H1 (cell line): Measurements from ENCODE around the gene ALK. TPM values are rescaled to one million over a fixed set of nuclear protein-coding genes. Genes with fewer than 3 reads are reported as not detected.

ENCODE experiments used
- CTCF ChIA-PET: fragments of 300-600 bp; sonication (Branson Sonifier 250); formaldehyde crosslinking; loops from one replicate; lab custom pipeline; 2021; ENCODE audit not compliant: partially characterized antibody; lab: Charles Lee
- POLR2A ChIA-PET: fragments of 300-600 bp; sonication (Branson Sonifier 250); formaldehyde crosslinking; loops from one replicate; lab custom pipeline; 2021; ENCODE audit warnings: inconsistent platforms; ENCODE audit not compliant: partially characterized antibody; lab: Charles Lee
- DNase-seq, 2 experiments: peaks; one replicate each; pipeline versions ENCODE4 v3.0.0 to v3.0.0-alpha.2; 2010 to 2022; ENCODE audit warnings: low spot score in 2 of 2, low read depth in 1 of 2, mixed read lengths in 1 of 2
- FAIRE-seq: peaks from 2 replicates; lab custom pipeline; 2011; peaks lifted over from hg19 to GRCh38; lab: Jason Lieb, UNC
- H2AFZ ChIP-seq: 2 replicates; pipeline ENCODE4 v1.8.1; 2012; ENCODE audit warnings: low read length, inconsistent platforms
- H2AK5ac ChIP-seq: 2 replicates; pipeline ENCODE4 v1.6.1; 2013; ENCODE audit warnings: low read depth, low read length
- H2BK120ac ChIP-seq: replicated peaks from 2 replicates; pipeline ENCODE3; 2013; ENCODE audit warnings: low read depth, low read length, inconsistent platforms
- H2BK12ac ChIP-seq: 2 replicates; pipeline ENCODE4 v1.6.1; 2013; ENCODE audit warnings: low read depth, low read length
- H2BK15ac ChIP-seq: 2 replicates; pipeline ENCODE4 v1.6.1; 2013; ENCODE audit warnings: low read length
- H2BK20ac ChIP-seq: 2 replicates; pipeline ENCODE4 v1.6.1; 2013; ENCODE audit warnings: low read length
- H2BK5ac ChIP-seq: 2 replicates; pipeline ENCODE4 v1.6.1; 2013; ENCODE audit warnings: low read depth, low read length
- H3K14ac ChIP-seq: 2 replicates; pipeline ENCODE4 v1.6.1; 2013; ENCODE audit warnings: inconsistent platforms; ENCODE audit not compliant: insufficient read length
- H3K18ac ChIP-seq: 2 replicates; pipeline ENCODE4 v1.6.1; 2013; ENCODE audit warnings: low read length; ENCODE audit errors: extremely low read depth
- H3K23ac ChIP-seq: 2 replicates; pipeline ENCODE4 v1.6.1; 2013; ENCODE audit warnings: inconsistent platforms; ENCODE audit not compliant: insufficient read length
- H3K23me2 ChIP-seq: 2 replicates; pipeline ENCODE4 v1.6.1; 2013; ENCODE audit warnings: low read depth, low read length
- H3K27ac ChIP-seq: 2 replicates; pipeline ENCODE4 v1.6.1; 2011; ENCODE audit warnings: low read depth, low read length, inconsistent platforms
- H3K27me3 ChIP-seq, 4 experiments: replicated peaks in 1 of 4; 1 replicate in 1 of 4; 2 replicates in 3 of 4; pipeline versions ENCODE4 v1.6.1 to v1.8.1; 2011 to 2013; ENCODE audit warnings: low read length in 3 of 4, mild to moderate bottlenecking in 3 of 4, inconsistent platforms in 2 of 4, mixed read lengths in 2 of 4, moderate library complexity in 1 of 4; ENCODE audit not compliant: control insufficient read depth in 3 of 4, insufficient read depth in 3 of 4; ENCODE audit errors: extremely low read depth in 1 of 4
- H3K36me3 ChIP-seq, 4 experiments: 2 replicates each; pipeline versions ENCODE4 v1.6.1 to v1.8.1; 2011 to 2013; ENCODE audit warnings: mild to moderate bottlenecking in 4 of 4, low read length in 3 of 4, moderate library complexity in 2 of 4, control low read depth in 1 of 4, inconsistent platforms in 1 of 4; ENCODE audit not compliant: insufficient read depth in 4 of 4, control insufficient read depth in 2 of 4
- H3K4ac ChIP-seq: replicated peaks from 2 replicates; pipeline ENCODE3; 2013; ENCODE audit warnings: low read length, low read depth, mixed read lengths, inconsistent platforms; ENCODE audit not compliant: insufficient read length
- H3K4me1 ChIP-seq, 4 experiments: replicated peaks in 1 of 4; 1 replicate in 1 of 4; 2 replicates in 3 of 4; pipeline versions ENCODE4 v1.6.1 to v1.8.1; 2011 to 2013; ENCODE audit warnings: low read length in 3 of 4, inconsistent platforms in 2 of 4, mixed read lengths in 1 of 4; ENCODE audit not compliant: insufficient read depth in 4 of 4, control insufficient read depth in 3 of 4
- H3K4me2 ChIP-seq, 2 experiments: 2 replicates each; pipeline versions ENCODE4 v1.6.1 to v1.8.1; 2011 to 2013; ENCODE audit warnings: low read depth in 2 of 2, low read length in 2 of 2, control low read depth in 1 of 2, inconsistent platforms in 1 of 2, mild to moderate bottlenecking in 1 of 2; ENCODE audit not compliant: insufficient read depth in 1 of 2
- H3K4me3 ChIP-seq, 4 experiments: fragments of 200-600, 300-600 bp in 1 of 4; sonication (generic), shearing (Covaris generic), sonication (Bioruptor Twin) in 1 of 4; 2 replicates each; pipeline versions ENCODE4 v1.5.1 to v1.8.1; 2011 to 2016; ENCODE audit warnings: low read length in 4 of 4, low read depth in 3 of 4, control low read depth in 2 of 4, inconsistent platforms in 2 of 4, mild to moderate bottlenecking in 2 of 4, mixed read lengths in 1 of 4, moderate library complexity in 1 of 4; ENCODE audit not compliant: insufficient read depth in 2 of 4; ENCODE audit errors: extremely low read depth in 1 of 4
- H3K56ac ChIP-seq: replicated peaks from 2 replicates; pipeline ENCODE3; 2013; ENCODE audit warnings: low read depth, mild to moderate bottlenecking, mixed read lengths, low read length, inconsistent platforms; ENCODE audit not compliant: insufficient read length
- H3K79me1 ChIP-seq: 2 replicates; pipeline ENCODE4 v1.6.1; 2013; ENCODE audit warnings: low read depth, low read length, control low read depth
- H3K79me2 ChIP-seq, 2 experiments: 2 replicates each; pipeline versions ENCODE4 v1.6.1 to v1.8.1; 2012 to 2013; ENCODE audit warnings: low read length in 2 of 2, mild to moderate bottlenecking in 2 of 2, inconsistent platforms in 1 of 2; ENCODE audit not compliant: insufficient read depth in 2 of 2, control insufficient read depth in 1 of 2
- H3K9ac ChIP-seq, 4 experiments: replicated peaks in 1 of 4; 1 replicate in 1 of 4; 2 replicates in 3 of 4; pipeline versions ENCODE4 v1.6.1 to v1.8.1; 2011 to 2013; ENCODE audit warnings: low read depth in 3 of 4, low read length in 3 of 4, control low read depth in 2 of 4, mild to moderate bottlenecking in 2 of 4, moderate library complexity in 2 of 4, inconsistent platforms in 1 of 4; ENCODE audit errors: extremely low read depth in 1 of 4
- H3K9me3 ChIP-seq, 2 experiments: 2 replicates each; pipeline versions ENCODE4 v1.6.1 to v1.8.1; 2012 to 2013; ENCODE audit warnings: mild to moderate bottlenecking in 2 of 2, moderate library complexity in 2 of 2, control low read depth in 1 of 2, inconsistent platforms in 1 of 2, low read depth in 1 of 2, low read length in 1 of 2, mixed read lengths in 1 of 2; ENCODE audit not compliant: insufficient read depth in 2 of 2
- H4K20me1 ChIP-seq, 2 experiments: replicated peaks in 1 of 2; 2 replicates each; pipeline versions ENCODE3 to v1.8.1; 2011 to 2013; ENCODE audit warnings: inconsistent platforms in 2 of 2, low read length in 2 of 2, mild to moderate bottlenecking in 1 of 2; ENCODE audit not compliant: insufficient read depth in 2 of 2, control insufficient read depth in 1 of 2
- H4K5ac ChIP-seq: 2 replicates; pipeline ENCODE4 v1.6.1; 2013; ENCODE audit warnings: low read length, low read depth, mixed read lengths, inconsistent platforms; ENCODE audit not compliant: insufficient read length
- H4K8ac ChIP-seq: 2 replicates; pipeline ENCODE4 v1.8.0; 2013; ENCODE audit warnings: mild to moderate bottlenecking, moderate library complexity, low read length, inconsistent platforms; ENCODE audit not compliant: insufficient read depth; ENCODE audit errors: extremely low read depth
- H4K91ac ChIP-seq: replicated peaks from 2 replicates; pipeline ENCODE3; 2013; ENCODE audit warnings: low read length, mixed read lengths, inconsistent platforms; ENCODE audit not compliant: insufficient read length
- BRCA1 ChIP-seq: IDR thresholded peaks from 2 replicates; pipeline ENCODE4 v1.6.1; 2012; ENCODE audit warnings: low read depth, low read length, improper control_type of control experiment
- EGR1 ChIP-seq: IDR thresholded peaks from 2 replicates; pipeline ENCODE4 v1.6.1; 2011; ENCODE audit warnings: low read depth, low read length, borderline replicate concordance
- EZH2 ChIP-seq: fragments of 200-600 bp; sonication (generic); IDR thresholded peaks from 2 replicates; pipeline ENCODE4 v1.7.1; 2012; ENCODE audit warnings: low read depth, mild to moderate bottlenecking, moderate library complexity, low read length, inconsistent platforms; ENCODE audit not compliant: severe bottlenecking
- HDAC2 ChIP-seq, 2 experiments: fragments of 300-600 bp in 1 of 2; sonication (generic) in 1 of 2; IDR thresholded peaks; 2 replicates each; pipeline ENCODE4 v1.6.1; 2011 to 2012; ENCODE audit warnings: low read depth in 2 of 2, low read length in 2 of 2, mild to moderate bottlenecking in 2 of 2, moderate library complexity in 2 of 2, borderline replicate concordance in 1 of 2, inconsistent platforms in 1 of 2
- JUN ChIP-seq: IDR thresholded peaks from 2 replicates; pipeline ENCODE4 v1.6.1; 2011; ENCODE audit warnings: low read depth, mild to moderate bottlenecking, improper control_type of control experiment, low read length
- KDM1A ChIP-seq: fragments of 200-600, 300-600 bp; sonication (generic); IDR thresholded peaks from 2 replicates; pipeline ENCODE4 v1.7.1; 2016; ENCODE audit warnings: mild to moderate bottlenecking, low read length, borderline replicate concordance
- KDM5A ChIP-seq: fragments of 200-600 bp; IDR thresholded peaks from 2 replicates; pipeline ENCODE4 v1.7.1; 2012; ENCODE audit warnings: mild to moderate bottlenecking, low read length, inconsistent platforms, mixed read lengths
- YY1 ChIP-seq: IDR thresholded peaks from 2 replicates; pipeline ENCODE4 v1.6.1; 2011; ENCODE audit warnings: low read depth, mild to moderate bottlenecking, low read length
- ZNF274 ChIP-seq: IDR thresholded peaks from 2 replicates; pipeline ENCODE4 v1.7.0; 2012; ENCODE audit warnings: low read length, borderline replicate concordance; ENCODE audit errors: extremely low read depth
- WGBS, 2 experiments: shearing (Covaris generic) in 1 of 2; methylation state at CpG; one replicate each; pipeline versions ENCODE4 v1.1.6 to v1.1.7; 2013 to 2015; ENCODE audit warnings: low lambda C conversion rate in 2 of 2, mixed read lengths in 2 of 2, inconsistent platforms in 1 of 2, low coverage in 1 of 2, missing lambda C conversion rate in 1 of 2; ENCODE audit not compliant: insufficient replicate concordance in 2 of 2, insufficient coverage in 1 of 2, insufficient read length in 1 of 2; ENCODE audit errors: extremely low coverage in 1 of 2, missing lambda C conversion rate in 1 of 2; 5-methylcytosine and 5-hydroxymethylcytosine counted together
- polyA plus RNA-seq, 7 experiments: library from polyadenylated mRNA; depleted of rRNA in 3 of 7; stranded (reverse) in 5 of 7; unstranded in 2 of 7; fragments of >200 nt in 5 of 7; fragments of 200-250 nt in 2 of 7; gene quantifications; 1 replicate in 5 of 7; 2 replicates in 1 of 7; 4 replicates in 1 of 7; pipeline versions ENCODE4 v1.2.1 to v1.2.3, GENCODE V29; 2011 to 2013; ENCODE audit warnings: missing spikeins in 2 of 7, mixed read lengths in 2 of 7
- total RNA-seq: library from RNA; stranded (reverse); fragmentation: NEBNext Ultra II Directional; extraction: Animal tissue kit (Norgen Biotek cat#: 25700); gene quantifications from 2 replicates; pipeline ENCODE4 v1.2.1, GENCODE V29; 2021

ALK gene
- total and polyA plus RNA-seq, 2 of the 8 experiments (the other 6 are each of a cell fraction or from before 2014, with no cell fraction given): 0.02 to 0.09 TPM

DNA sequence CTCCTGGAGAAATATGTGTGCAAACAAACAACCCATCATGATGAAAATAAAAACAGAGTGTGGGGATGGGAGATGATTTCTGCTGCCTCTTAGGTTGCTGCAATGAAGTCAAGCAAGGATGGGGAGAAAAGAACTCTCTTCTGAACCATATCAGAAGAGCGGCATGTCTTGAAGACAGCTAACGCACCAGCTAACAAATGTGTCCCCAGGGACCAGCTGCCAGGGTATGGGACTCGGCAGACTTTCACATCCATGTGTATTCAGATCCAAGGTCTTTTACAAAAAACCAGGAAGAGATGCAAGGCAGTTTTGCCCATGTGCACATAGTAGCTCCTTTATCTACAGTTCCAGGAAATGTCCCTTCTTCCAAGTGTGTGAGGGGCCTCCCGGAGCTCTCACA is 680.8 kb downstream of the ALK start:
- Histone ChIP-seq H4K5ac (no peak overlapping the region), H2BK5ac (no peak overlapping the region), H3K56ac (no peak overlapping the region), H3K23me2 (no peaks in the 10 kb centered on the region), H3K4me3 (no peak overlapping the region), H3K14ac (no peak overlapping the region), H2BK15ac (no peak overlapping the region), H3K4me1 (no peaks in the 10 kb centered on the region), H3K4me2 (no peak overlapping the region), H2BK120ac (no peak overlapping the region), H4K20me1 (no peaks in the 10 kb centered on the region), H2AK5ac (no peak overlapping the region), H3K79me1 (no peaks in the 10 kb centered on the region), H3K9ac (no peak overlapping the region), H3K4ac (no peak overlapping the region), H4K91ac (no peak overlapping the region), H3K27ac (no peak overlapping the region), H3K23ac (no peak overlapping the region), H3K9me3 (no peaks in the 10 kb centered on the region), H3K18ac (no peak overlapping the region), H3K36me3 (no peaks in the 10 kb centered on the region), H2BK20ac (no peak overlapping the region), H2BK12ac (no peak overlapping the region), H4K8ac (no peak overlapping the region), H3K79me2 (no peaks in the 10 kb centered on the region), H2AFZ (no peak overlapping the region), H3K27me3 (no peaks in the 10 kb centered on the region)
- ChIA-PET CTCF (interaction anchor here (1.1 to 4.1 kb wide), 3 partner anchors 18 to 282 kb away, joined by 3 to 14 read pairs (median 3); no protein-coding TSS in a partner anchor), POLR2A (no interaction called here)
- no peak for FAIRE-seq
- TF ChIP-seq HDAC2 (IDR thresholded peaks at IDR 0.05; ENCODE audit: borderline replicate concordance in 1 of 2, low read depth in 2 of 2, low read length in 2 of 2): no peak
- TF ChIP-seq EGR1: no peak
- TF ChIP-seq EZH2: no peak
- no peak for TF ChIP-seq BRCA1
- TF ChIP-seq KDM5A: no peak
- TF ChIP-seq ZNF274: no peak
- TF ChIP-seq KDM1A: no peak
- no peak for TF ChIP-seq JUN
- TF ChIP-seq YY1: no peak
- 89% methylated on average over 4 of the region's 4 CpGs; no CpG with 5 or more reads in 1 of the 2 experiments for WGBS, 2 experiments
- DNase-seq: no peak
